HG03342 (cell line): ENCODE measurements around the gene SLC25A24.
A peak's percentile ranks its signal among the peaks of the same experiment; 100 is the strongest.
"Not testable (repeated sequence)": the region's sequence is repeated elsewhere in the genome, so short reads cannot be mapped to it uniquely, and the experiment has no call there.

Experiments
- ATAC-seq: cut with Tn5 transposase; IDR thresholded peaks from one replicate; pipeline ENCODE4 v1.9.1; 2021; ENCODE audit warnings: mild to moderate bottlenecking, moderate library complexity; ENCODE audit not compliant: unreplicated experiment

Gene SLC25A24

GRCh38 chr1:108199781-108200686 lies at the start of gene SLC25A24:
Gene SLC25A24, minus strand, starts transcription at chr1:108200343. Its CDS starts 205 bp downstream, at chr1:108200138.
- ATAC-seq: peak; percentile 77

- ATAC-seq: not testable (repeated sequence)
These were observed 43.8 kb upstream of the SLC25A24 start, which contains the start of gene NBPF4 for GRCh38 chr1:108243976-108244375. Gene NBPF4, minus strand, starts transcription at chr1:108244076. Its CDS starts 315 bp downstream, at chr1:108243761.

DNA sequence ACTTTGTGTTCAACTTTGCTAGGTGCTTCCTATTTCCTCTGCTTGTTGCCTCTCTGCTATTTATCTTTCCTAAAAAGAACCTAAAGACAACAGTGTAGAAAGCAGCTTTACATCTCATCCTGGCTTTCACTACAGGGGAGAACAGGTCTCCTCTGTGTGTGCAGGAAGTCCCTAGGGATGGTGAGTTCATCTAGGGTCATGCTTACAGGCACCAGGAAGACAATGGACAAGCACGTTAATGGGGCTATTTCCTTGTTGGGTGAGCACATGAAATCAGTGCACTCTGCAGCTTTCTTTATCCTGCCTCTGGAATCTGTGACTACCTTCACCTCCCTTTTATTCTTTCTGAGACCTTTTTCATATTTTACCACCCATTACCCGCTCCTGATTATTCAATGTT lies 39.3 kb upstream of the SLC25A24 start:
- not testable (repeated sequence) for ATAC-seq

- ATAC-seq: not testable (repeated sequence)
These were observed 35.2 kb upstream of the SLC25A24 start for GRCh38 chr1:108235308-108235707.

DNA sequence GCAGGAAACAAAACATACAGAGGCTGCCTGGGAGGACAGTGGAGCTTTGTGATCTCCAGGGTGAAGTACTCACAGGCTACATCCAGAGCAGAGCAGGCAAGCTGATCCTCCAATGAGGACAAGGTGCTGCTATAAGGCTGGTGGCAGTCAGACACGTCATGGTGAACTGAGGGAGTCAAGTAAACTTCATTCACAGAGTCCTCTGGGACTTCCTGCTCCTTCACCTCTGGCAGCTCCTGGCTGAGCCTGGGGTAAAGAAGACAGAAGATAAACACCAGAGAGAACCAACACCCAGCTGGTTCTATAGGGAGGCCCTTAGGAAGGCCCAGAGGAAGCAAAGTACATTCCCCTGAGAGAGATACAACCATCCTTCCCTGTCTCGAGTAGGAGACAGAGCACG lies 32.0 kb upstream of the SLC25A24 start:
- ATAC-seq: not testable (repeated sequence)

- not testable (repeated sequence) for ATAC-seq
These were observed 29.8 kb upstream of the SLC25A24 start for GRCh38 chr1:108229976-108230375.

- ATAC-seq: not testable (repeated sequence)
These were observed 27.6 kb upstream of the SLC25A24 start for GRCh38 chr1:108227772-108228171.

DNA sequence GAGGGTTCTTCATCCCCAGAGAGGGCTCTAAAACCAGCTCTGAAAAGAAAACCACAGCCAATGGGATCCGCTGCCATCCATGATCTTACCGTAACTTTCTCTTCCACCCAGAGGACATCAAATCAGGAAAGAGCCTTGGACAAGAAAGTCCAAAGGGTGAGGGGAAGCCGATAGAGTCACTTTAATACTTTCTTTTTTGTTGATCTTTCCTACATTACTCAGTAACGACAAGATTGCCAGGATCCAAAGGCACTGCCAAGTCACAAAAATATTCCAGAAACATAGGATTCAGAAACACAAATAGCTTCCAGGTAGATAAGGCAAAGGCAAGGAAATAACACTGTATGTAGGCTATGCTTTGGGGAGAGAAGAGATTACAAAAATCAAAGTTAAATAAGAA lies 26.7 kb upstream of the SLC25A24 start:
- ATAC-seq: not testable (repeated sequence)

DNA sequence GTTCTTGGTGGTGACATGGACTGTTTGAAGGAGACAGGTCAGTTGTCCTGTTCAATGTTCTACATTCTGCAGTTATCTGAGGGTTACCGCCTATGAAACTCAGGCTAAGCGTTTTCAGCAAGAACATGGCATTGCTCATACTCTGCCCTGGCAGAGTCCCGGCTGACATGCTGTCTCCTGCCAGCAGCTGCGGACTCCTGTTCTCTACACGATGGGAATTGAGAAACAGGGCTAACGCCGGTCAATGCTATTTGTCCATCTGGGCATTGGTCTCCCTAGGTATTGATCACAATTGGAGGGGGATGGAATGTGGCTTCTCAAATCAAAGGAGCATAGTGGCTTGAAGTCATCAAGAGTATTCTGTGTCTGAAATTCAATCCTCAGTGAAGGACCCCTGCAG lies 23.1 kb upstream of the SLC25A24 start:
- not testable (repeated sequence) for ATAC-seq

GRCh38 chr1:108217515-108218174 lies 17.5 kb upstream of the SLC25A24 start:
- ATAC-seq: not testable (repeated sequence)

DNA sequence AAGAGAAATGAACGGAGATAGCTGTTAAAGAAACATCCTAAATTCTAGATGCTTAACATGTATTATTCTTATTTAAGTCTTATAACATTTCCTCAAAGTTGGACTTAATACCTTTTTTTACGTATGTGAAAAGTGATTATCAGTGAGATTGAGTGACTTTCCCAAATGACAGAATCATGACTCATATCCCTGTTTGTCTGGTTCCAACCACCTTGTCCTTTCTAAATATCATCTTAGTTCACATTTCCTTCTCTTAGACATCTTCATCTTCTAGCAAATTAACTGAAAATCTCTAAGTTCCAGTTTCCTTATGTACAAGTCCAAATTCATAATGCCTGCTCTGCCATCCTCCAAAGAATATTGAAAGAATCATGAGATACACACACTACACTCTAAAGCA lies 16.9 kb upstream of the SLC25A24 start:
- ATAC-seq: not testable (repeated sequence)

- ATAC-seq: not testable (repeated sequence)
These were observed 16.1 kb upstream of the SLC25A24 start for GRCh38 chr1:108216028-108216890.

DNA sequence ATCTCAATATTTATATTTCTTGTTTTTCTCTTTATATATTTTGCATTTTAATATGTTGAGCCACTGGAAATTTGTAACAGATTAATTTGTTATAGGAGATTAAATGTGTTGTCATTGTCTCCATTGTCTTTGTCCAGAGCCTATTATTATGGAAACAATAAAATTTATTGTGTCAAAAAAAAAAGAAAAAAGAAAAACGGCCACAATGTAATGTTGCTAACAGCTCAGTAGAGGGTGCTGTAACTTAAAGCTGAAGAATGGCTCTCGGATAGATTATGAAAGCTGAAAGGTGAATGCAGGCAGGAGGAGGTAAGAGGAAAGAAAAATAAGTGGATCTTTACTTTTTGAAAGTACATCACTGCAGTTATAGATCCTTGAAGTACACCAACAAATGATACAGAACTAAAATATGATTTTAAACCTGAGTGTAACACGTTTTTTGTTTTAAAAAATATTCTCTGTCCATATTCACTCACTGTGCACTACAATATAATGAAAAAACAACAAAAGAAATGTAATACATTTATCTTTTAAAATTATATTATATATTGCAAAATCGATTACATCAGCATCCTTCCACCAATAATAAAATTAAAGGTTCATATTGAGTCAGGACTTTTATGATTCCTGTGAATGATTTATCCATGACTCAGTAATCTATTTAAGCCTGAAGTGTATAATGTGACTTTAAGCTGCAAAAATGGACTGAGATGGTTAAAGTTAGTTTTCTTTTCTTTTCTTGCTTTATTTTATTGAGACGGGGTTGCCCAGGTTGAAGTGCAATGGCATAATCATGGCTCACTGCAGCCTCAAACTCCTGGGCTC lies 14.7 kb upstream of the SLC25A24 start:
- ATAC-seq: peak; percentile 65

- no peak for ATAC-seq
These were observed 10.9 kb upstream of the SLC25A24 start for GRCh38 chr1:108211014-108211413.

DNA sequence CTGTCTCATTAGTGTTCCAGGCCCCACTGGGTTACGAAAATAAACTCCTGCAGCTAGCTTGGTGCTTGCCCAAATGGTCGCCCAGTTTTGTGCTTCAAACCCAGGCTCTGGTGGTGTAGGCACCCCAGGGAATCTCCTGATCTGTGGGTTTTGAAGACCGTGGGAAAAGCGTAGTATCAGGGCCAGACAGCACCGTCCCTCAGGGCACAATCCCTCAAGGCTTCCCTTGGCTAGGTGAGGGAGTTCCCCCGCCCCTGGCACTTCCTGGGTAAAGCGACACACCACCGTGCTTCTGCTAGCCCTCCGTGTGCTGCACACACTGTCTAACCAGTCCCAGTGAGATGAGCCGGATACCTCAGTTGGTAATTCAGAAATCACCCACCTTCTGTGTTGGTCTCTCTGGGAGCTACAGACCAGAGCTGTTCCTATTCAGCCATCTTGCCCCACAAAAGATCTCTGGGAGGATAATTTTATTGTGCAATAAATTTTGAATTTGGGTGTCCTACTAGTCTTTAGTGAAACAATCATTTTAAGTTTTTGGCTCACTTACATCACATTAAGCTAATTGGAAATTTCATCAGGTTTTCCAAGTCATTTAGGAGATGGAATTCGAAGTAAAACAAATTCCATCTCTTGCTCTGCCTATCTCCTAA lies 9.4 kb upstream of the SLC25A24 start:
- no peak for ATAC-seq

DNA sequence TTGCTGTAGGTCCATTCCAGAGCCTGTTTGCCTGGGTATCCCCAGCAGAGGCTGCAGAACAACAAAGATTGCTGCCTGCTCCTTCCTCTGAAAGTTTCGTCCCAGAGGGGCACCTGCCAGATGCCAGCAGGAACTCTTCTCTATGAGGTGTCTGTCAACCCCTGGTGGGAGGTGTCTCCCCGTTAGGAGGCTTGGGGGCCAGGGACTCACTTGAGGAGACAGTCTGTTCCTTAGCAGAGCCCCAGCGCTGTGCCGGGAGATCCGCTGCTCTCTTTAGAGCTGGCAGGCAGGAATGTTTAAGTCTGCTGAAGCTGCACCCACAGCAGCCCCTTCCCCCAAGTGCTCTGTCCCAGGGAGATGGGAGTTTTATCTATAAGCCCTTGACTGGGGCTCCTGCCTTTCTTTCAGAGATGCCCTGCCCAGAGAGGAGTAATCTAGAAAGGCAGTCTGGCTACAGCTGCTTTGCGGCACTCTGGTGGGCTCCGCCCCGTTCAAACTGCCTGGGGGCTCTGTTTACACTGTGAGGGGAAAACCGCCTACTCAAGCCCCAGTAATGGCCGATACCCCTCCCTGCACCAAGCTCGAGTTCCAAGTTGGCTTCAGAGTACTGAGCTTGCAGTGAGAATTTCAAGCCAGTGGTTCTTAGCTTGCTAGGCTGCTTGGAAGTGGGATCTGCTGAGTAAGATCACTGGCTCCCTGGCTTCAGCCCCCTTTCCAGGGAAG lies 8.7 kb upstream of the SLC25A24 start:
- no peak for ATAC-seq

- not testable (repeated sequence) for ATAC-seq
These were observed 3.4 kb upstream of the SLC25A24 start for GRCh38 chr1:108203582-108203981.

- no peak for ATAC-seq
These were observed 1.5 kb upstream of the SLC25A24 start for GRCh38 chr1:108201687-108202086.

DNA sequence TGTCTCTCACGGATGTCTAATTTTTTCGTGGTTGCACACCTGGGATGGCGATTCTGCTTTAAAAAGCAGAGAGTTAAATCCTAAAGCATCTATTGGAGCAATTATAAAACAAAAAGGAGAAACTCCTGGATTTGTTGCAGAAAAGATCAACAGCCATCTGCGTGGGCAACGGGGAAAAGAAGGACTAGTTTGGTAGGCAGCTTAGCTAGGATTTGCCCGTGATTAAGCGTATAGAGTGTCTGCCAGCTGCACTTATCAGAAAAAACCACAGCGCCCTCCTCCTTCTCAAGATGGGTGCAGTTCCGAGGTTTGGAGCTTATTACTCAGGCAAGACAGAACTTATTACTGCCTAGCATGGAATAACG lies 526 bp upstream of the SLC25A24 start:
- ATAC-seq: no peak
